ENCODE measurements around the gene GRIK4. TPM values are rescaled to one million over a fixed set of nuclear protein-coding genes. Genes with fewer than 3 reads are reported as not detected.

Gene GRIK4
- total and polyA plus RNA-seq, 2 donors from 2014 or later, result 0.25 TPM; not detected in 1

- Histone ChIP-seq H3K4me3 (ENCODE audit: low read length in 3 of 3) (no peak overlapping the region), H3K27me3 (ENCODE audit: control insufficient read depth, insufficient read depth, low read length) (no peaks in the 10 kb centered on the region), H3K4me1 (ENCODE audit: control insufficient read depth in 2 of 3, insufficient read depth in 2 of 3, low read depth in 1 of 3, low read length in 3 of 3) (no peaks in the 10 kb centered on the region), H3K9me3 (ENCODE audit: control insufficient read depth in 2 of 3, insufficient read depth in 1 of 3, low read length in 3 of 3) (no peaks in the 10 kb centered on the region), H3K27ac (ENCODE audit: low read depth in 2 of 2, low read length in 2 of 2) (no peak overlapping the region), H3K9ac (ENCODE audit: low read length in 3 of 3) (no peak overlapping the region), H3K36me3 (ENCODE audit: control insufficient read depth in 2 of 3, insufficient read depth in 3 of 3, low read length in 3 of 3) (no peaks in the 10 kb centered on the region)
- intact Hi-C loops (cut with DNase I), result no loop called here
- DNase-seq, result no peak
- TF ChIP-seq CTCF (IDR thresholded peaks at IDR 0.05; ENCODE audit: borderline replicate concordance, extremely low read depth, insufficient read depth), result no peak
- FAIRE-seq, result no peak
Observed at GRCh38 chr11:120651836-120652235, 140.3 kb downstream of the GRIK4 start.

- Histone ChIP-seq H3K4me3 (ENCODE audit: low read length in 3 of 3) (no peak overlapping the region), H3K27ac (ENCODE audit: low read depth in 2 of 2, low read length in 2 of 2) (no peak overlapping the region), H3K9me3 (ENCODE audit: control insufficient read depth in 2 of 3, insufficient read depth in 1 of 3, low read length in 3 of 3) (no peaks in the 10 kb centered on the region), H3K4me1 (ENCODE audit: control insufficient read depth in 2 of 3, insufficient read depth in 2 of 3, low read depth in 1 of 3, low read length in 3 of 3) (no peaks in the 10 kb centered on the region), H3K9ac (ENCODE audit: low read length in 3 of 3) (no peak overlapping the region), H3K36me3 (ENCODE audit: control insufficient read depth in 2 of 3, insufficient read depth in 3 of 3, low read length in 3 of 3) (no peaks in the 10 kb centered on the region), H3K27me3 (ENCODE audit: control insufficient read depth, insufficient read depth, low read length) (no peaks in the 10 kb centered on the region)
- no peak for DNase-seq
- no peak for TF ChIP-seq CTCF (IDR thresholded peaks at IDR 0.05; ENCODE audit: borderline replicate concordance, extremely low read depth, insufficient read depth)
- no peak for FAIRE-seq
- intact Hi-C loops (cut with DNase I), result no loop called here
Observed at GRCh38 chr11:120652705-120653335, 141.3 kb downstream of the GRIK4 start.

GRCh38 chr11:120655589-120655988, 144.0 kb downstream of the GRIK4 start:
- H3K4me1 ChIP-seq (ENCODE audit: control insufficient read depth in 2 of 3, insufficient read depth in 2 of 3, low read depth in 1 of 3, low read length in 3 of 3), result no peaks in the 10 kb centered on the region
- no peaks in the 10 kb centered on the region for H3K36me3 ChIP-seq (ENCODE audit: control insufficient read depth in 2 of 3, insufficient read depth in 3 of 3, low read length in 3 of 3)
- DNase-seq (no peak), FAIRE-seq (no peak)
- no peaks in the 10 kb centered on the region for H3K27me3 ChIP-seq (ENCODE audit: control insufficient read depth, insufficient read depth, low read length)
- intact Hi-C loops (cut with DNase I), result no loop called here
- H3K9ac ChIP-seq (ENCODE audit: low read length in 3 of 3), result no peak overlapping the region
- no peak for TF ChIP-seq CTCF (IDR thresholded peaks at IDR 0.05; ENCODE audit: borderline replicate concordance, extremely low read depth, insufficient read depth)
- no peaks in the 10 kb centered on the region for H3K9me3 ChIP-seq (ENCODE audit: control insufficient read depth in 2 of 3, insufficient read depth in 1 of 3, low read length in 3 of 3)
- H3K27ac ChIP-seq (ENCODE audit: low read depth in 2 of 2, low read length in 2 of 2), result no peak overlapping the region
- H3K4me3 ChIP-seq (ENCODE audit: low read length in 3 of 3), result no peak overlapping the region

Measured in kidney (tissue), 14 donors.